Activated naive CD4-positive, alpha-beta T cell treated with anti-CD3 and anti-CD28 coated beads, Interleukin-2, amount 50 U/mL, for 24 hours (primary cell): Measurements from ENCODE around the gene RASSF7.
"Not testable (repeated sequence)": the region's sequence is repeated elsewhere in the genome, so short reads cannot be mapped to it uniquely, and the experiment has no call there.

Source experiments
- H3K27ac Mint-ChIP-seq: one replicate; pipeline ENCODE4 v1.8.0; 2021; ENCODE audit warnings: mild to moderate bottlenecking, mixed read lengths
- H3K27me3 Mint-ChIP-seq: one replicate; pipeline ENCODE4 v1.8.0; 2021; ENCODE audit warnings: mixed read lengths
- H3K36me3 Mint-ChIP-seq: one replicate; pipeline ENCODE4 v1.8.0; 2021; ENCODE audit warnings: mixed read lengths
- H3K4me1 Mint-ChIP-seq: one replicate; pipeline ENCODE4 v1.8.0; 2021; ENCODE audit warnings: mixed read lengths
- H3K4me3 Mint-ChIP-seq: one replicate; pipeline ENCODE4 v1.8.0; 2021; ENCODE audit warnings: mild to moderate bottlenecking, mixed read lengths
- H3K9me3 Mint-ChIP-seq: one replicate; pipeline ENCODE4 v1.8.0; 2021; ENCODE audit warnings: mixed read lengths

RASSF7 gene

GRCh38 chr11:560305-561147, at the start of gene RASSF7, which contains the start of gene LMNTD2:
TSS of gene RASSF7 (plus strand) at chr11:560970. CDS start at chr11:561769, 799 bp downstream.
TSS of gene LMNTD2 (minus strand) at chr11:560738. CDS start at chr11:560716, 22 bp downstream.
- Mint-ChIP-seq H3K27me3 (no peaks in the 10 kb centered on the region), H3K27ac (peak within 1 kb of the TSS; percentile 59), H3K36me3 (no peaks in the 10 kb centered on the region), H3K4me3 (peak within 1 kb of the TSS; percentile 91), H3K4me1 (peaks cover 17% of the 10 kb centered on the region), H3K9me3 (no peaks in the 10 kb centered on the region)

- H3K36me3 Mint-ChIP-seq = no peaks in the 10 kb centered on the region
- peaks cover 3% of the 10 kb centered on the region for H3K4me1 Mint-ChIP-seq
- H3K27me3 Mint-ChIP-seq = no peaks in the 10 kb centered on the region
- no peak overlapping the region for H3K4me3 Mint-ChIP-seq
- no peaks in the 10 kb centered on the region for H3K9me3 Mint-ChIP-seq
- H3K27ac Mint-ChIP-seq = peak overlapping the region; percentile 83
Observed at GRCh38 chr11:512761-513595, 47.8 kb upstream of the RASSF7 start.

- no peak overlapping the region for H3K4me3 Mint-ChIP-seq
- no peaks in the 10 kb centered on the region for H3K9me3 Mint-ChIP-seq
- no peak overlapping the region for H3K27ac Mint-ChIP-seq
- no peaks in the 10 kb centered on the region for H3K36me3 Mint-ChIP-seq
- no peaks in the 10 kb centered on the region for H3K27me3 Mint-ChIP-seq
- H3K4me1 Mint-ChIP-seq = peaks cover 4% of the 10 kb centered on the region
Observed at GRCh38 chr11:514606-515005, 46.2 kb upstream of the RASSF7 start.

GRCh38 chr11:515131-515530, 45.6 kb upstream of the RASSF7 start:
- no peaks in the 10 kb centered on the region for H3K36me3 Mint-ChIP-seq
- no peaks in the 10 kb centered on the region for H3K9me3 Mint-ChIP-seq
- H3K4me1 Mint-ChIP-seq = peaks cover 4% of the 10 kb centered on the region
- H3K27me3 Mint-ChIP-seq = no peaks in the 10 kb centered on the region
- H3K4me3 Mint-ChIP-seq = no peak overlapping the region
- peak overlapping the region; percentile 5 for H3K27ac Mint-ChIP-seq

GRCh38 chr11:516400-516799, 44.4 kb upstream of the RASSF7 start:
- no peak overlapping the region for H3K4me3 Mint-ChIP-seq
- no peaks in the 10 kb centered on the region for H3K27me3 Mint-ChIP-seq
- peaks cover 4% of the 10 kb centered on the region for H3K4me1 Mint-ChIP-seq
- peak overlapping the region; percentile 46 for H3K27ac Mint-ChIP-seq
- no peaks in the 10 kb centered on the region for H3K36me3 Mint-ChIP-seq
- H3K9me3 Mint-ChIP-seq = no peaks in the 10 kb centered on the region

GRCh38 chr11:516918-517685, 43.7 kb upstream of the RASSF7 start:
- not testable (repeated sequence) for H3K4me1 Mint-ChIP-seq, H3K27me3 Mint-ChIP-seq, H3K9me3 Mint-ChIP-seq, H3K4me3 Mint-ChIP-seq, H3K27ac Mint-ChIP-seq, H3K36me3 Mint-ChIP-seq

- Mint-ChIP-seq H3K4me1 (peaks cover 4% of the 10 kb centered on the region), H3K36me3 (no peaks in the 10 kb centered on the region), H3K27me3 (no peaks in the 10 kb centered on the region), H3K9me3 (no peaks in the 10 kb centered on the region), H3K27ac (peak overlapping the region; percentile 84), H3K4me3 (peak overlapping the region; percentile 80)
Observed at GRCh38 chr11:518463-519202, 42.1 kb upstream of the RASSF7 start.

GRCh38 chr11:520428-521176, 40.2 kb upstream of the RASSF7 start:
- Mint-ChIP-seq H3K36me3 (no peaks in the 10 kb centered on the region), H3K9me3 (no peaks in the 10 kb centered on the region), H3K27ac (peak overlapping the region; percentile 12), H3K27me3 (no peaks in the 10 kb centered on the region), H3K4me3 (no peak overlapping the region), H3K4me1 (peaks cover 4% of the 10 kb centered on the region)

- no peak overlapping the region for H3K4me3 Mint-ChIP-seq
- no peaks in the 10 kb centered on the region for H3K9me3 Mint-ChIP-seq
- H3K27me3 Mint-ChIP-seq = no peaks in the 10 kb centered on the region
- H3K27ac Mint-ChIP-seq = no peak overlapping the region
- H3K4me1 Mint-ChIP-seq = peaks cover 4% of the 10 kb centered on the region
- no peaks in the 10 kb centered on the region for H3K36me3 Mint-ChIP-seq
Observed at GRCh38 chr11:521177-521688, 39.5 kb upstream of the RASSF7 start.

- Mint-ChIP-seq H3K27ac (peak overlapping the region; percentile 30), H3K9me3 (no peaks in the 10 kb centered on the region), H3K36me3 (no peaks in the 10 kb centered on the region), H3K4me1 (no peaks in the 10 kb centered on the region), H3K4me3 (no peak overlapping the region), H3K27me3 (no peaks in the 10 kb centered on the region)
Observed at GRCh38 chr11:526192-526591, 34.6 kb upstream of the RASSF7 start.

GRCh38 chr11:528166-528814, 32.5 kb upstream of the RASSF7 start:
- Mint-ChIP-seq H3K9me3 (no peaks in the 10 kb centered on the region), H3K4me3 (no peak overlapping the region), H3K27ac (no peak overlapping the region), H3K4me1 (no peaks in the 10 kb centered on the region), H3K27me3 (no peaks in the 10 kb centered on the region), H3K36me3 (no peaks in the 10 kb centered on the region)

GRCh38 chr11:528815-529727, 31.7 kb upstream of the RASSF7 start:
- H3K4me1 Mint-ChIP-seq = no peaks in the 10 kb centered on the region
- no peaks in the 10 kb centered on the region for H3K27me3 Mint-ChIP-seq
- H3K9me3 Mint-ChIP-seq = no peaks in the 10 kb centered on the region
- no peak overlapping the region for H3K4me3 Mint-ChIP-seq
- H3K27ac Mint-ChIP-seq = no peak overlapping the region
- no peaks in the 10 kb centered on the region for H3K36me3 Mint-ChIP-seq
